Body of pancreas (tissue), 4 donors: Measurements from ENCODE around the gene KYNU. TPM values are rescaled to one million over a fixed set of nuclear protein-coding genes. Genes with fewer than 3 reads are reported as not detected.
"Not testable (repeated sequence)": the region's sequence is repeated elsewhere in the genome, so short reads cannot be mapped to it uniquely, and the experiment has no call there.

Source experiments
- ATAC-seq: fragments of 150-250 bp; one replicate; pipeline ENCODE4 v1.9.1; 2016
- DNase-seq, 4 donors: peaks; one replicate each; pipeline ENCODE4 v3.0.0-alpha.2; 2019
- H3K27ac ChIP-seq, 4 donors: fragments of 200-600 bp; sonication (generic); 1 replicate in 3 of 4; 2 replicates in 1 of 4; pipeline versions ENCODE4 v1.5.1 to v1.6.1; 2016 to 2019; ENCODE audit warnings: mild to moderate bottlenecking in 1 of 4, mixed read lengths in 1 of 4, moderate library complexity in 1 of 4
- H3K27me3 ChIP-seq, 2 donors: fragments of 200-600 bp; sonication (generic); one replicate each; pipeline ENCODE4 v1.6.0; 2016; ENCODE audit warnings: mild to moderate bottlenecking in 1 of 2
- H3K36me3 ChIP-seq, 2 donors: fragments of 200-600 bp; sonication (generic); replicated peaks in 1 of 2; 2 replicates each; pipeline ENCODE4 v1.5.1; 2016; ENCODE audit warnings: low read depth in 2 of 2; ENCODE audit not compliant: insufficient read depth in 1 of 2
- H3K4me1 ChIP-seq: fragments of 200-600 bp; sonication (generic); one replicate; pipeline ENCODE4 v1.6.0; 2016
- H3K4me3 ChIP-seq, 2 donors: fragments of 200-600 bp; sonication (generic); 1 replicate in 1 of 2; 2 replicates in 1 of 2; pipeline ENCODE4 v1.5.1; 2016 to 2019
- H3K9me3 ChIP-seq, 3 donors: fragments of 200-600 bp; sonication (generic); 1 replicate in 2 of 3; 2 replicates in 1 of 3; pipeline ENCODE4 v1.5.1; 2016
- POLR2A ChIP-seq, 3 donors: fragments of 450-650 bp; IDR thresholded peaks; one replicate each; pipeline ENCODE4 v1.6.1; 2016; ENCODE audit warnings: antibody characterized with exemption in 3 of 3, mild to moderate bottlenecking in 2 of 3
- WGBS, 2 donors: methylation state at CpG; one replicate each; pipeline ENCODE4 v1.1.5; 2017; 5-methylcytosine and 5-hydroxymethylcytosine counted together
- intact Hi-C: fragments of 100-400 bp; cut with DNase I; formaldehyde crosslinking; loops from one replicate; pipeline ENCODE4 v1.15.1; 2023
- total RNA-seq, 2 donors: library from RNA; depleted of rRNA; stranded (reverse); fragments of >200 nt; gene quantifications; one replicate each; pipeline ENCODE4 v1.1.0, GENCODE V29; 2016
- TF ChIP-seq, protein P1 (sequence below), 7 experiments: fragments of 450-650 bp in 4 of 7; fragments of 200-600 bp in 3 of 7; sonication (generic) in 3 of 7; IDR thresholded peaks; one replicate each; pipeline ENCODE4 v1.5.1; 2016 to 2019; ENCODE audit warnings: antibody characterized with exemption in 7 of 7

Gene KYNU
- total RNA-seq, 2 donors from 2014 or later = 0.33 to 0.78 TPM

DNA sequence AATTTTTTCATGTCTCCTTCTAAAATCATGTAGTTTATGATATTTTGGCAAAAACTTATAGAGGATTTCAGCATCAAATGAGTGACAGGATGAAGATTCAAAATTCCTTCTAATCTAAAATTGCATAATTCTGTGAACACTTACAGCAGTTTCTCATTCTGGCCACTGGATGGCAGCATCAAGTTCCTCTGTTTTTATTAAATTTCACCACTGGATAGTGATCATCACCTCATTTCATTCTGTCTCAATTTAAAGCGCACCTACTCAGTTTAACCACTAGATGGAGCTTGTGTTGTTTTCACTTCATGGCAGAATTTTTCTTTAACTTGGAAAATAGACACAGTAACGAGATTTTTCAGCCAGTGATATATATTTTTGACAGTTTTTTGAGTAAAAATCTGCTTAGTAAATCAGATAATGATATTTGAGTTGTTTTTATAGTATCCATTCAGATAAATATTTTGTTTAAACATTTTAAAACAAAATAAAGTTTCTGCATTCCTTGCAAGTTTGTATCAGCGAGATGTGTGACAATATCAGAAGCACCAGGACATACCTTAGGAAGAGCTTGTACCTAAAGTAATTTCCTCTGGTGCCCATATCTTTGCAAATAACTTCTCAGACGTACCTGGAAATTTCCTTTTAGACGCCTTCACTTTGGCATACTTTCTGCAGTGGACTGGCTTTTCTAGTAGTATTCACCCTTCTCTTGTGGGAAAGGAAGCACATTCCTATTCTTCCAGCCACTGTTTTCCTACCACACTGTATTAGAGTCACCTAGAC is 157.0 kb downstream of the KYNU start:
- H3K27me3 ChIP-seq = peaks cover 0 to 3% of the 10 kb centered on the region in 2 donors
- WGBS, 2 donors = 27 to 28% methylated on average over 5 of the region's 5 CpGs
- H3K9me3 ChIP-seq = no peaks in the 10 kb centered on the region
- no peak overlapping the region for H3K27ac ChIP-seq
- H3K4me1 ChIP-seq = no peaks in the 10 kb centered on the region
- TF ChIP-seq, protein P1, sequence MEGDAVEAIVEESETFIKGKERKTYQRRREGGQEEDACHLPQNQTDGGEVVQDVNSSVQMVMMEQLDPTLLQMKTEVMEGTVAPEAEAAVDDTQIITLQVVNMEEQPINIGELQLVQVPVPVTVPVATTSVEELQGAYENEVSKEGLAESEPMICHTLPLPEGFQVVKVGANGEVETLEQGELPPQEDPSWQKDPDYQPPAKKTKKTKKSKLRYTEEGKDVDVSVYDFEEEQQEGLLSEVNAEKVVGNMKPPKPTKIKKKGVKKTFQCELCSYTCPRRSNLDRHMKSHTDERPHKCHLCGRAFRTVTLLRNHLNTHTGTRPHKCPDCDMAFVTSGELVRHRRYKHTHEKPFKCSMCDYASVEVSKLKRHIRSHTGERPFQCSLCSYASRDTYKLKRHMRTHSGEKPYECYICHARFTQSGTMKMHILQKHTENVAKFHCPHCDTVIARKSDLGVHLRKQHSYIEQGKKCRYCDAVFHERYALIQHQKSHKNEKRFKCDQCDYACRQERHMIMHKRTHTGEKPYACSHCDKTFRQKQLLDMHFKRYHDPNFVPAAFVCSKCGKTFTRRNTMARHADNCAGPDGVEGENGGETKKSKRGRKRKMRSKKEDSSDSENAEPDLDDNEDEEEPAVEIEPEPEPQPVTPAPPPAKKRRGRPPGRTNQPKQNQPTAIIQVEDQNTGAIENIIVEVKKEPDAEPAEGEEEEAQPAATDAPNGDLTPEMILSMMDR (IDR thresholded peaks at IDR 0.05) = peak; percentile 88 to 100 (median 97)
- no peak for TF ChIP-seq POLR2A (IDR thresholded peaks at IDR 0.05)
- DNase-seq = peak; percentile 63 to 77 (median 68)
- intact Hi-C loops = no loop called here
- no peaks in the 10 kb centered on the region for H3K36me3 ChIP-seq
- peak; percentile 98 for ATAC-seq
- H3K4me3 ChIP-seq = no peak overlapping the region

DNA sequence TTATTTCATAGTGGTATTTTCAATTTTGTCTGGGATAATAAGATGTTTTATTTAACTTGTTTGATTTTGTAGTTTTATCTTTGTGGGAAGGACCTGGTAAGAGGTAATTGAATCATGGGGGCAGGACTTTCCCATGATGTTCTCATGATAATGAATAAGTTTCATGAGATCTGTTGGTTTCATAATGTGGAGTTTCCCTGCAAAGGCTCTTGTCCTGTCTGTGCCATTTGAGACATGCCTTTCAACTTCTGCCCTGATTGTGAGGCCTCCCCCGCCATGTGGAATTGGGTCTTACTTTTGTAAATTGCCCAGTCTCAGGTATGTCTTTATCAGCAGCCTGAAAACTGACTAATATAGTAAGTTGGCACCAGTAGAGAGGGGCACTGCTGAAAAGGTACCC is 174.0 kb downstream of the KYNU start:
- no peak for ATAC-seq
- H3K4me3 ChIP-seq = no peak overlapping the region
- 81 to 90% methylated on average over 1 of the region's 1 CpG for WGBS, 2 donors
- H3K9me3 ChIP-seq = peaks cover 0 to under 1% (median 0%) of the 10 kb centered on the region in 3 donors
- no peaks in the 10 kb centered on the region for H3K27me3 ChIP-seq
- H3K4me1 ChIP-seq = no peaks in the 10 kb centered on the region
- no peaks in the 10 kb centered on the region for H3K36me3 ChIP-seq
- no peak for DNase-seq
- no peak for TF ChIP-seq POLR2A (IDR thresholded peaks at IDR 0.05)
- TF ChIP-seq, protein P1 (IDR thresholded peaks at IDR 0.05) = no peak
- intact Hi-C loops = no loop called here
- H3K27ac ChIP-seq = no peak overlapping the region

DNA sequence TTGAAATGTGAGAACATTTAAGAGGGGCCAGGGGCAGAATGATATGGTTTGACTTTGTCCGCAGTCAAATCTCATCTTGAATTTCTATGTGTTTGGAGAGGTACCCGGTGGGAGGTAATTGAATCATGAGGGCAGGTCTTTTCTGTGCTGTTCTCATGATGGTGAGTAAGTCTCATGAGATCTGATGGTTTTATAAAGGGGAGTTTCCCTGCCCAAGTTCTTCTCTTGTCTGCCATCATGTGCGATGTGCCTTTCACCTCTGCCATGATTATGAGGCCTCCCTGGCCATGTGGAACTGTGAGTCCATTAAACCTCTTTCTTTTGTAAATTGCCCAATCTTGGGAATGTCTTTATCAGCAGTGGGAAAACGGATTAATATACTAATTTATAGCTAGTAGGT is 176.0 kb downstream of the KYNU start:
- H3K27me3 ChIP-seq, H3K4me1 ChIP-seq, H3K9me3 ChIP-seq, H3K4me3 ChIP-seq, ATAC-seq, intact Hi-C loops, H3K27ac ChIP-seq, H3K36me3 ChIP-seq, DNase-seq: not testable (repeated sequence)
- 69 to 77% methylated on average over 4 of the region's 4 CpGs for WGBS, 2 donors

DNA sequence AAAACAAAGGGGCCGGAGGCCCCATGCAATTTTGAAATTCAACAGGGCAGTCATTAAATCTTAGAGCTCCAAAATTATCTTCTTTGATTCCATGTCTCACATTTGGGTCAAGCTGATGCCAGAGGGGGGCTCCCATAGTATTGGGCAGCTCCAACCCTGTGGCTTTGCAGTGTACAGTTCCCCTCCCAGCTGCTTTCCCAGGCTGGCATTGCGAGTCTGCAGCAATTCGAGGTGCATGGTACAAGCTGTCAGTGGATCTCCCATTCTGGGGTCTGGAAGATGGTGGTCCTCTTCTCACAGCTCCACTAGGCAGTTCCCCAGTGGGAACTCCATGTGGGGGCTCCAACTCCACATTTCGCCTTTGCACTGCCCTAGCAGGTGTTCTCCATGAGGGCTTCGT is 179.1 kb downstream of the KYNU start:
- DNase-seq (no peak), ATAC-seq (no peak)
- Histone ChIP-seq H3K27ac (no peak overlapping the region), H3K36me3 (no peaks in the 10 kb centered on the region), H3K4me3 (no peak overlapping the region), H3K4me1 (no peaks in the 10 kb centered on the region), H3K27me3 (no peaks in the 10 kb centered on the region), H3K9me3 (peaks cover 0 to 4% (median 0%) of the 10 kb centered on the region in 3 donors)
- WGBS, 2 donors = 83% methylated on average over 3 to 5 of the region's 5 CpGs
- intact Hi-C loops = no loop called here
- TF ChIP-seq, protein P1 (IDR thresholded peaks at IDR 0.05) = no peak
- TF ChIP-seq POLR2A (IDR thresholded peaks at IDR 0.05) = no peak

DNA sequence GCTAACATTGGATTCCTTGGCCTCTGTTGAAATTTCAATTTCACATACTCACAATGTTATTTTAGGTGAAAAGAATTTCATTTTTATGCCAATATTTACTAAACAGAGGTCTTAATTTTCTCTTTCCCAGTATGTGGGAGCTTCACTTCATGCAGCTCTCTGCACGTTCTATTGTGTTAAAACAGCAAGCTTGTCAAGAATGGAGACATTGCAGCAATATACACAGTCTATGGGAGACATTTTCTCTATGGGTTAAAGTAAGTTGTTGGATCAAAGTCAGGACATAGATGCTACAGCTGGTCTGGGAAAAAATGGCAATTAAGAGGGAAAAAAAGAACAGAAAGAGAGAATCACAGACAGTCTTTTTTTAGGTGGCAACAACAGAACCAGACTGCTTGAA is 181.4 kb downstream of the KYNU start:
- Histone ChIP-seq H3K4me3 (no peak overlapping the region), H3K4me1 (no peaks in the 10 kb centered on the region), H3K36me3 (no peaks in the 10 kb centered on the region), H3K27me3 (no peaks in the 10 kb centered on the region), H3K27ac (no peak overlapping the region), H3K9me3 (peaks cover 0 to 4% (median 0%) of the 10 kb centered on the region in 3 donors)
- ATAC-seq = no peak
- WGBS, 2 donors = 53 to 54% methylated on average over 1 of the region's 1 CpG
- TF ChIP-seq, protein P1 (IDR thresholded peaks at IDR 0.05) = no peak
- no peak for TF ChIP-seq POLR2A (IDR thresholded peaks at IDR 0.05)
- intact Hi-C loops = no loop called here
- no peak for DNase-seq
